HepG2 (cell line): ENCODE measurements around the gene SMYD1. TPM values are rescaled to one million over a fixed set of nuclear protein-coding genes. Genes with fewer than 3 reads are reported as not detected.

Source experiments
- ADNP ChIP-seq: sonication (generic); formaldehyde crosslinking; IDR thresholded peaks from 2 replicates; pipeline ENCODE4 v1.4.0; 2020; ENCODE audit warnings: missing genetic modification reagents
- CBX2 ChIP-seq, 2 experiments: fragments of 200-600 bp in 1 of 2; sonication (generic); formaldehyde crosslinking in 1 of 2; IDR thresholded peaks; 2 replicates each; pipeline versions ENCODE4 v1.7.0 to v1.8.1; 2018 to 2022; ENCODE audit warnings: low read depth in 2 of 2, low read length in 1 of 2, mild to moderate bottlenecking in 1 of 2, missing genetic modification reagents in 1 of 2
- FOXJ3 ChIP-seq: sonication (generic); formaldehyde crosslinking; IDR thresholded peaks from 2 replicates; pipeline ENCODE4 v1.4.0; 2020; ENCODE audit warnings: missing genetic modification reagents, mild to moderate bottlenecking, borderline replicate concordance
- NCOR1 ChIP-seq: fragments of 200-600 bp; sonication (generic); IDR thresholded peaks from 2 replicates; pipeline ENCODE4 v1.7.0; 2017; ENCODE audit warnings: antibody characterized with exemption, low read length, borderline replicate concordance
- NFYC ChIP-seq: IDR thresholded peaks from 2 replicates; pipeline ENCODE4 v1.6.1; 2016; ENCODE audit warnings: missing genetic modification reagents, missing compliant biosample characterization
- POLR2G ChIP-seq: fragments of 200-400 bp; formaldehyde crosslinking; IDR thresholded peaks from 2 replicates; pipeline ENCODE4 v1.6.1; 2018; ENCODE audit warnings: mild to moderate bottlenecking, low read depth, low read length, moderate library complexity
- SMAD9 ChIP-seq: sonication (generic); formaldehyde crosslinking; IDR thresholded peaks from 2 replicates; pipeline ENCODE4 v1.5.1; 2020; ENCODE audit warnings: mild to moderate bottlenecking, missing genetic modification reagents
- SNAPC2 ChIP-seq: sonication (generic); formaldehyde crosslinking; IDR thresholded peaks from 2 replicates; pipeline ENCODE4 v1.8.1; 2022; ENCODE audit warnings: mild to moderate bottlenecking, missing genetic modification reagents
- SUZ12 ChIP-seq: fragments of 150-350 bp; IDR thresholded peaks from 2 replicates; pipeline ENCODE4 v1.6.1; 2014; ENCODE audit warnings: low read depth, low read length
- TGIF2 ChIP-seq: IDR thresholded peaks from 2 replicates; pipeline ENCODE4 v1.6.1; 2016; ENCODE audit warnings: control low read depth, missing compliant biosample characterization
- ZFP36L1 ChIP-seq: sonication (generic); formaldehyde crosslinking; IDR thresholded peaks from 2 replicates; pipeline ENCODE4 v1.8.0; 2022; ENCODE audit warnings: mild to moderate bottlenecking, missing genetic modification reagents, moderate library complexity
- ZIK1 ChIP-seq: sonication (generic); formaldehyde crosslinking; IDR thresholded peaks from 2 replicates; pipeline ENCODE4 v1.5.0; 2020; ENCODE audit warnings: mild to moderate bottlenecking, low read depth, missing genetic modification reagents, borderline replicate concordance
- ZNF354B ChIP-seq: sonication (generic); formaldehyde crosslinking; IDR thresholded peaks from 2 replicates; pipeline ENCODE4 v1.8.0; 2022; ENCODE audit warnings: mild to moderate bottlenecking, missing genetic modification reagents
- ZNF550 ChIP-seq: sonication (generic); formaldehyde crosslinking; IDR thresholded peaks from 2 replicates; pipeline ENCODE4 v1.4.0; 2020; ENCODE audit warnings: mild to moderate bottlenecking, missing genetic modification reagents, borderline replicate concordance
- ZNF598 ChIP-seq: sonication (generic); formaldehyde crosslinking; IDR thresholded peaks from 2 replicates; pipeline ENCODE4 v1.5.1; 2020; ENCODE audit warnings: mild to moderate bottlenecking, missing genetic modification reagents, borderline replicate concordance
- ZNF776 ChIP-seq: sonication (generic); formaldehyde crosslinking; IDR thresholded peaks from 2 replicates; pipeline ENCODE4 v1.4.0; 2020; ENCODE audit warnings: mild to moderate bottlenecking, missing genetic modification reagents
- polyA plus RNA-seq, 8 experiments: library from polyadenylated mRNA; depleted of rRNA in 3 of 8; stranded (reverse) in 7 of 8; unstranded in 1 of 8; fragments of >200 nt; fragmentation: Illumina TruSeq in 4 of 8; extraction: Trizol in 4 of 8; gene quantifications; 2 replicates each; pipeline versions ENCODE4 v1.2.1 to v1.2.3, GENCODE V29; 2011 to 2016; ENCODE audit warnings: low read depth in 4 of 8, missing spikeins in 1 of 8, mixed read lengths in 1 of 8; ENCODE audit not compliant: insufficient read depth in 1 of 8
- total RNA-seq, 5 experiments: library from RNA; depleted of rRNA; stranded (reverse); fragments of >200 nt; fragmentation: Illumina TruSeq; extraction: Trizol; gene quantifications; 2 replicates each; pipeline ENCODE4 v1.2.3, GENCODE V29; 2016; ENCODE audit warnings: low read depth in 1 of 5
- TF ChIP-seq, protein P1 (sequence below): sonication (generic); formaldehyde crosslinking; IDR thresholded peaks from 2 replicates; pipeline ENCODE4 v1.5.1; 2020; ENCODE audit warnings: missing genetic modification reagents, mild to moderate bottlenecking, borderline replicate concordance
- TF ChIP-seq, protein P2 (sequence below): sonication (generic); formaldehyde crosslinking; IDR thresholded peaks from 2 replicates; pipeline ENCODE4 v1.5.1; 2020; ENCODE audit warnings: missing genetic modification reagents, mild to moderate bottlenecking, borderline replicate concordance
- TF ChIP-seq, protein P3 (sequence below): sonication (generic); formaldehyde crosslinking; IDR thresholded peaks from 2 replicates; pipeline ENCODE4 v1.4.0; 2020; ENCODE audit warnings: mild to moderate bottlenecking, missing genetic modification reagents
- TF ChIP-seq, protein P4 (sequence below): sonication (generic); formaldehyde crosslinking; conservative IDR thresholded peaks from 2 replicates; pipeline ENCODE4 v1.4.0; 2020; ENCODE audit warnings: missing genetic modification reagents
- TF ChIP-seq, protein P5 (sequence below): sonication (generic); formaldehyde crosslinking; IDR thresholded peaks from 2 replicates; pipeline ENCODE4 v1.4.0; 2020; ENCODE audit warnings: mild to moderate bottlenecking, missing genetic modification reagents

Gene SMYD1
- total and polyA plus RNA-seq, 2 of the 13 experiments (the other 11 are each of a cell fraction or from before 2014, with no cell fraction given), result not detected

DNA sequence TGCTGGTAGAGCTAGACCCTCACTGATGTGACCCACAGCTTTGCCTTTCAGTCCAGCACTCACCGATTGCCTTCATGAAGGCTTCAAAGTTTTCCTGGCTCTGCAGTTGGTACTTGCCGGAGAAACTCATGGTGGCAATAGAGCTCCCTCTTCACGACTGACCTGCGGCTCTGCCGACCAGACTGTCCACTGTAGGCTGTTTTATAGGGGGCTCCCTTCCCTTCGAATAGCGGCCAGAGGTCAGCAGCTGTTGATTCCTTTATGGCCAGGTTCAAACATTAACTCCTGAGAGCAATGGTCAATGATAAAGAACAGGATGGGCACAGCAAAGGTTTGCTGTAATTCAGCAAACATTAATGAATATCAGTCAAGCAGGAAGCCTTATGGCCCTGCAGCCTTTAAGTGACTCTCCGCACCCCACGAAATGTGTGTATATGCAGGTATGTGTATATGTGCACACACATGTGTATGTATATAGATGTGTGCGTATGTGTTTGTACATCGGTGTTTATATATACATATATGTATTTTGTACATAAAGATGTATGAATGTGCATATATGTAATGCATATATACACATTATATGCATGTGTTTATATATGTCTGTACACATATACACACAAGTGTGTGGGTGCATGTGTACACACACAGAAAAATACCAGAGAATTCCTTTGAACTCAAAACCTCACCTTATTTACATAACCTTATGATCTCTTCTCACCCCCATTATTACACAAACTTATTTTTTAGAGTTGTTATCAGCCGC is 60.4 kb downstream of the SMYD1 start, which contains the start of gene FABP1 (continued):
- TF ChIP-seq SNAPC2 (CRISPR knock-in tag) (peak; percentile 69), ADNP (CRISPR knock-in tag) (no peak), ZNF776 (CRISPR knock-in tag) (0 out of 2 replicates have a peak, but pooled peaks have one; percentile 71), ZFP36L1 (CRISPR knock-in tag) (peak; percentile 95; the same call in 1 of the 2 replicates), SMAD9 (CRISPR knock-in tag) (0 out of 2 replicates have a peak, but pooled peaks have one; percentile 22), NFYC (CRISPR knock-in tag) (peak; percentile 40), ZNF550 (peak; percentile 94; the same call in 1 of the 2 replicates), ZNF354B (CRISPR knock-in tag) (0 out of 2 replicates have a peak, but pooled peaks have one; percentile 67), POLR2G (peak; percentile 100), CBX2 (IDR thresholded peaks at IDR 0.05; ENCODE audit: low read depth, low read length) (no peak), CBX2 (CRISPR knock-in tag; IDR thresholded peaks at IDR 0.05; ENCODE audit: low read depth) (peak; percentile 67; the same call in 1 of the 2 replicates), ZNF598 (CRISPR knock-in tag) (peak; percentile 87), FOXJ3 (peak; percentile 90; the same call in 1 of the 2 replicates), SUZ12 (no peak), NCOR1 (peak; percentile 95; the same call in 1 of the 2 replicates), TGIF2 (CRISPR knock-in tag) (peak; percentile 52; the same call in 1 of the 2 replicates), ZIK1 (CRISPR knock-in tag) (no peak)
- TF ChIP-seq, protein P1, sequence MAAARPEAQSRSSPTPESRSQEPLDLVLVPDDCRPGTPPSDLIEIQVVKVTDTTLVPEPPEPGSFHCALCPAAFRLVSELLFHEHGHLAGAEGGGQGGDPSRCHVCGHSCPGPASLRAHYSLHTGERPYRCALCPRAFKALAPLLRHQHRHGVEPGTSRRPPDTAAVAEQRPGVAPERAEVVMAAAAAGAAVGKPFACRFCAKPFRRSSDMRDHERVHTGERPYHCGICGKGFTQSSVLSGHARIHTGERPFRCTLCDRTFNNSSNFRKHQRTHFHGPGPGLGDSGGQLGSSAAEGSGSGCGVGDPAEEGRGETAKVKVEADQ (CRISPR knock-in tag), result no peak
- TF ChIP-seq, protein P2, sequence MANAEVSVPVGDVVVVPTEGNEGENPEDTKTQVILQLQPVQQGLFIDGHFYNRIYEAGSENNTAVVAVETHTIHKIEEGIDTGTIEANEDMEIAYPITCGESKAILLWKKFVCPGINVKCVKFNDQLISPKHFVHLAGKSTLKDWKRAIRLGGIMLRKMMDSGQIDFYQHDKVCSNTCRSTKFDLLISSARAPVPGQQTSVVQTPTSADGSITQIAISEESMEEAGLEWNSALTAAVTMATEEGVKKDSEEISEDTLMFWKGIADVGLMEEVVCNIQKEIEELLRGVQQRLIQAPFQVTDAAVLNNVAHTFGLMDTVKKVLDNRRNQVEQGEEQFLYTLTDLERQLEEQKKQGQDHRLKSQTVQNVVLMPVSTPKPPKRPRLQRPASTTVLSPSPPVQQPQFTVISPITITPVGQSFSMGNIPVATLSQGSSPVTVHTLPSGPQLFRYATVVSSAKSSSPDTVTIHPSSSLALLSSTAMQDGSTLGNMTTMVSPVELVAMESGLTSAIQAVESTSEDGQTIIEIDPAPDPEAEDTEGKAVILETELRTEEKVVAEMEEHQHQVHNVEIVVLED, result peak; percentile 63; the same call in 1 of the 2 replicates
- TF ChIP-seq, protein P3, sequence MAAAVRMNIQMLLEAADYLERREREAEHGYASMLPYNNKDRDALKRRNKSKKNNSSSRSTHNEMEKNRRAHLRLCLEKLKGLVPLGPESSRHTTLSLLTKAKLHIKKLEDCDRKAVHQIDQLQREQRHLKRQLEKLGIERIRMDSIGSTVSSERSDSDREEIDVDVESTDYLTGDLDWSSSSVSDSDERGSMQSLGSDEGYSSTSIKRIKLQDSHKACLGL (CRISPR knock-in tag), result no peak
- TF ChIP-seq, protein P4, sequence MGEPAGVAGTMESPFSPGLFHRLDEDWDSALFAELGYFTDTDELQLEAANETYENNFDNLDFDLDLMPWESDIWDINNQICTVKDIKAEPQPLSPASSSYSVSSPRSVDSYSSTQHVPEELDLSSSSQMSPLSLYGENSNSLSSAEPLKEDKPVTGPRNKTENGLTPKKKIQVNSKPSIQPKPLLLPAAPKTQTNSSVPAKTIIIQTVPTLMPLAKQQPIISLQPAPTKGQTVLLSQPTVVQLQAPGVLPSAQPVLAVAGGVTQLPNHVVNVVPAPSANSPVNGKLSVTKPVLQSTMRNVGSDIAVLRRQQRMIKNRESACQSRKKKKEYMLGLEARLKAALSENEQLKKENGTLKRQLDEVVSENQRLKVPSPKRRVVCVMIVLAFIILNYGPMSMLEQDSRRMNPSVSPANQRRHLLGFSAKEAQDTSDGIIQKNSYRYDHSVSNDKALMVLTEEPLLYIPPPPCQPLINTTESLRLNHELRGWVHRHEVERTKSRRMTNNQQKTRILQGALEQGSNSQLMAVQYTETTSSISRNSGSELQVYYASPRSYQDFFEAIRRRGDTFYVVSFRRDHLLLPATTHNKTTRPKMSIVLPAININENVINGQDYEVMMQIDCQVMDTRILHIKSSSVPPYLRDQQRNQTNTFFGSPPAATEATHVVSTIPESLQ, result peak; percentile 89
- TF ChIP-seq, protein P5, sequence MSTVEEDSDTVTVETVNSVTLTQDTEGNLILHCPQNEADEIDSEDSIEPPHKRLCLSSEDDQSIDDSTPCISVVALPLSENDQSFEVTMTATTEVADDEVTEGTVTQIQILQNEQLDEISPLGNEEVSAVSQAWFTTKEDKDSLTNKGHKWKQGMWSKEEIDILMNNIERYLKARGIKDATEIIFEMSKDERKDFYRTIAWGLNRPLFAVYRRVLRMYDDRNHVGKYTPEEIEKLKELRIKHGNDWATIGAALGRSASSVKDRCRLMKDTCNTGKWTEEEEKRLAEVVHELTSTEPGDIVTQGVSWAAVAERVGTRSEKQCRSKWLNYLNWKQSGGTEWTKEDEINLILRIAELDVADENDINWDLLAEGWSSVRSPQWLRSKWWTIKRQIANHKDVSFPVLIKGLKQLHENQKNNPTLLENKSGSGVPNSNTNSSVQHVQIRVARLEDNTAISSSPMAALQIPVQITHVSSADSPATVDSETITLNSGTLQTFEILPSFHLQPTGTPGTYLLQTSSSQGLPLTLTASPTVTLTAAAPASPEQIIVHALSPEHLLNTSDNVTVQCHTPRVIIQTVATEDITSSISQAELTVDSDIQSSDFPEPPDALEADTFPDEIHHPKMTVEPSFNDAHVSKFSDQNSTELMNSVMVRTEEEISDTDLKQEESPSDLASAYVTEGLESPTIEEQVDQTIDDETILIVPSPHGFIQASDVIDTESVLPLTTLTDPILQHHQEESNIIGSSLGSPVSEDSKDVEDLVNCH (CRISPR knock-in tag), result no peak
